Stimulated activated CD8-positive, alpha-beta memory T cell treated with anti-CD3 and anti-CD28 coated beads, Interleukin-4, amount 100 ng/mL, for 4 hours (primary cell): Measurements from ENCODE around the gene JARID2.

Experiments
- DNase-seq, 2 donors: peaks; one replicate each; pipeline ENCODE4 v3.0.0-alpha.2; 2020; ENCODE audit warnings: low read depth in 2 of 2, low spot score in 1 of 2

Gene JARID2

GRCh38 chr6:15393605-15394004 lies 147.7 kb downstream of the JARID2 start:
- no peak for DNase-seq

DNA sequence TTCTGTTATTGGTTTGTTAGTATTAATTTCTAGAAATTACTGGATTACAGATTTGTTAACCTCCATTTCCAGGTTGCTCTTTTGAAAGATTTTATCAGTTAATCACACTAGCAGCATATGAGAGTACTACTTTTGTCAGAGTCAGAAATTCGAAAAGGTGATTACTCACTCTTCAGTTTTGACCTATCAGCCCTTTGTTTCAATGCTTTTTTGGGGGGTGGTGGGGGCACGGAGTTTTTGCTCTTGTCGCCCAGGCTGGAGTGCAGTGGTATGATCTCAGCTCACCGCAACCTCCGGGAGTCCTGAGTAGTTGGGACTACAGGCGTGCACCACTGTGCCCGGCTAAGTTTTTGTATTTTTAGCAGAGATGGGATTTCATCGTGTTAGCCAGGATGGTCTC lies 149.2 kb downstream of the JARID2 start:
- DNase-seq: no peak

DNA sequence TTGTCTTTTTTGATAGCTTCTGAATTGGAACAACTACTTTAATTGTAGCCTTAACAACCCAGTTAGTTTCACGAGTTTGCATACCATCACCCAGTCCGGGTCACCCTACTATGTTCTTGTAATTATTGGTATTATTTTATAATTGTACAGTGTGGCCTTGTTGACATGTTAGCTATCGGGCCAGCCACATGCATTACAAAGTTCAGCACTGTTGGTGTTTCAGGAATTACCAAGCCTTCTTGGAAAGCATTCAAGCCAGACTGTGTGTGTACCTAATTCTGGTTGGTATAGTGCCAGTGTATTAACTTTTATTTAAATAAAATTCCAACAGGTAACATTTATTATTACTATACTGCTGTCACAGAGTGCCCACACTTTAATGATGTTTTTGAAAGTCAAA lies 150.9 kb downstream of the JARID2 start:
- DNase-seq: no peak

DNA sequence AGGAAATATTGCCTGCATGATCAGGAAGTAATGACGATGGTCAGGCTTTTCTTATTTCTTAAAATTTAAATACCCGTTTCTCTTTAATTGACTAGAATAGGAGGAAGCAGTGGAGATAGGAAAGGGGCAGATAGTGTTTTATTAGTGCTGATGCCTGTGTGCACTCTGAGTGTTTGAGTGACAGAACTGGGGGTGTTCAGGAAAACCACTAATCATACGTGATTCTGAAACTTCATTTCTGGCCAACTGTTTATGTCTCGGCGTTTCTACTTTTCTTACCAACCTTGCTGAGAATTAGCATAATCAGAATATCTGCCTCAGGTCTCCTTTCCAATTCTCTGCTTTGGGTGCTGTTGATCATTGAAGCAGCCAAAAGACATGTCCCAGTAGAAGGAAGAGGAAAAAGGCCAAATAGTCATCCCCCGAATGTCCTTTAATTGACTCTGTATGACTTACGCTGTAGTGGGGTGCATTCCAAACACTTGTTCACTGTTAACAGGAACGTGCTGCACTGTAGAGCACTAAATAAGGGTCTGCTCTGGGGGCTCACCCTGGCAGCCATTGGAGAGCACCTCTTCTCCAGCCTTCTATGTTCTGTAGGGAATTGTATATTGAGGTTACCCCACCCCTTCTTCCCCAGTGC lies 152.9 kb downstream of the JARID2 start:
- no peak for DNase-seq

DNA sequence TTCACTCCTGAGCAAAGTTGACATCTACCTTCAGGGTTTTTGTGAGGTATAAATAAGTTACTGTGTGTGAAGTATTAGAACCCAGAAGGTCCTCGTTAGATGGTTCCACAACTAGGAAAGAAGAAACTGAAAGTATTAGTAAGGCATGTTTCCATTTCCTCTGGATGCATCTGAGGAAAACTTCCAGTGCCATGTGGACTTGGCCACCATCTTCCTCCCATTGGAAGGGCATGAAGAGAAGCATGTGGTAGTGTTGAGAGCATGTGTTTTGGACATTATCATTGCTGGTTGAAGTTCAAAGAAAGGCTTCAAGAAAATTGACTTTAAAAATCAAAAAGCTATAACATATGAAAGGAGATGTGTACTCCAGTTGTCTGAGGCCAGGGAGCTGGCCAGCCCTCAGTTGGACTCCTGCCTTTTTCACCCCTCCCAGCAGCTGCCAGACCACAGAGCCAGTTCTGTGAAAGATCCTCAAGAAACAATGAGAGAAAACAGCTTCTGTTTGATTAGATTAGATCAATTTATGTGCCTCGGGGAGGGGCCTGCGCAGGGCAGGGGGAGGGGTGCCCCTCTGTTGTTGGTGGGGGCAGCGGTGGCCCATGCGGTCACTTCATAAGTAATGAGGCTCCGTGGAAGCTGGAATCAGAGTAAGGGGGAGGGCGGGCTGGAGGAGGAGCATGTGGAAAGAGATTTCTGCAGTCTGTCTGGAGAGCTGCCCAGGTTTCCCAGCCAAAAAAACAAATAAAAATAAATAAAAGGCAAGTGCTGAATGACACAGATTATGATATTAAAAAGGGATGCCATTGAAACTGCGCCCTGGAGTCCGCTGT lies 154.0 kb downstream of the JARID2 start:
- DNase-seq: no peak

- no peak for DNase-seq
Observed at GRCh38 chr6:15400572-15401004, 154.7 kb downstream of the JARID2 start.

GRCh38 chr6:15401120-15401519 lies 155.3 kb downstream of the JARID2 start:
- DNase-seq: no peak

GRCh38 chr6:15401769-15402250 lies 155.9 kb downstream of the JARID2 start:
- no peak for DNase-seq

GRCh38 chr6:15402406-15403045 lies 156.7 kb downstream of the JARID2 start:
- DNase-seq: no peak

DNA sequence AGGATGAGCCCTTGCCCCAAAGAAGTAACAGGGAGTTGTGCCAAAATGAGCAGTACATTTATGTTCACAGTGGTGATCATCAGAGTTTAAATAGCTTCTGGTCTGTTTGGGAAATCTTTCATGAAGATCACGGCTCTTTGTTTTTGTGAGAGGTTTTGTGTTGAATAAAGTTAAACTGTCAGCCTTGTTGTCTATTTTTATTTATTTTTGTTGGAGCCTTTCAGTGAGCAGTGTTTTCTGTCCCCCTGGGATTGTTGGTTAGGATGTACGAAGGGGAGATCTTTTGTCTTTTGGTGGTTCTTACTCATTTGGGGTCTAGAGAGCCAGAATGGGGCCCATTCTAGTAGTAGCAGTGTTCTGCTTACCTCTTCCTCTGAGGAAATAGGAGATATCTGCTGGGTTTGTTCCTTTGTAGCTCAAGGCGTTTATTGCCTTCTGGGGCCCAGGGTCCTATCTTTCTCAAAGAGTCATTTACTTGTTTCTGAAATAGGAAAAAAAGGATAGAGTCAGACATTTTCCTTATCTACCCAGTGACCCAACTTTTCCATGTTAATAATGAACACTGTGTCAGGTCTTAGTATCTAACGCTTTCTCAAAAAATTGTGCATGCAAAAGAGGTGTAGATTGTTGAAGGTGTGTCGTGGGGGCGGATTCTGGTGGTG lies 157.4 kb downstream of the JARID2 start:
- no peak for DNase-seq

DNA sequence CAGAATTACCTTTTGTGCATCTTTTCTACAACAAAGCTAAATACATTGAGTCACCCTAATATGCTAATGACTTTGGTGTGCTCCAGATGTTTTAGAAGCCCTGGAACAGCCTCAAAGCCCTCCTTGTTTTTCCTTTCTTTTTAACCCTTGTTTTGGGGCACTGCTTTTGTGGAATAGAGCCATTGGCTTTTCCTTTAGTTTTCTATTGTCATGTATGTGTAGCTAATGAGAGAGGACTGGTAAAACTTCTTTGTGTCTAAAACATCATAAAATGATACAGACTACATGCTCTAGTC lies 158.8 kb downstream of the JARID2 start:
- DNase-seq: no peak

DNA sequence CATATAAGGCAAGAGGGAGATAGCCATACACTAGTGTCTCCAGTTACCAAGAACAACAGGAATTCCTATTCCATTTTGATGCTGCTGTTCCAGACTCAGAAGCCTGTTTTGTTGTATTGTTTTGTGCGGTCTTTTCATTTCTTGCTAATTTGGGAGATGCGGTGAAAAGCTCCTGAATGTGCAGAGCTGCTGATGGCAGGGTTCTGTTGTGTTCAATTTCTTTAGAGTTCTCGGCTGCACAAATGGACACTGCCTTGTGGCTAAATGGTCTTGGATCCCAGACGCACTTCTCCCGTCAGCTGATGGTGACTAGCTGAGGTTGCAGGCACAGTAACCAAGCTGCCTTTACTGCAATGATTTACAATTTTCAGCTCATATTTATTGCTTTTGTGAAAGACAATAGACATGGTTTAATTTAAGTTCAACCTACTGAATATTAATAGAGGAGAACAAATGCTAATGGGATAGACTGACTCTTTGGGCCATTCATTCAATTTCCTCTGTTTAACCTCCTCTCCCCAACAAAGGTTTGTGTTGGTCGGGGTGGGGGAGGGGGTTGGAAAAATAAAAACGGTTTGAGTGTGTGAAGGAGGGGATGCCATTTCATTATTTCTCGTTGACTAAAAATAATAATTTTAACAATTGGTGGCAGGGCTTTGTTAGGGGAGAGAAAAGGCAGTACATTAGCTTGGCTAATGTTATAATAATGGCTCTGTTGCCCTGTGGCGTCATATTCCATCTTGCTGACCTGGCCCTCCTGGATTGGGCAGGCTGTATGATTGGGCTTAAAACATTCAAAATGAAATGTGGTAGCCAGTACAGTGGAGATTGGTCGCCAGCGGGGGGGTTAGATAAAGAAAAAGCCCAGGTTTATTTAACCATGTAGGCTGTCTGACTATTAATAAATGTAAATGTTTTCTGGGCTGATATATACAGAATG lies 159.5 kb downstream of the JARID2 start:
- DNase-seq: no peak

GRCh38 chr6:15406452-15406851 lies 160.6 kb downstream of the JARID2 start:
- DNase-seq: no peak

GRCh38 chr6:15408008-15408407 lies 162.1 kb downstream of the JARID2 start:
- DNase-seq: no peak

- DNase-seq: no peak
Observed at GRCh38 chr6:15408758-15409157, 162.9 kb downstream of the JARID2 start.

DNA sequence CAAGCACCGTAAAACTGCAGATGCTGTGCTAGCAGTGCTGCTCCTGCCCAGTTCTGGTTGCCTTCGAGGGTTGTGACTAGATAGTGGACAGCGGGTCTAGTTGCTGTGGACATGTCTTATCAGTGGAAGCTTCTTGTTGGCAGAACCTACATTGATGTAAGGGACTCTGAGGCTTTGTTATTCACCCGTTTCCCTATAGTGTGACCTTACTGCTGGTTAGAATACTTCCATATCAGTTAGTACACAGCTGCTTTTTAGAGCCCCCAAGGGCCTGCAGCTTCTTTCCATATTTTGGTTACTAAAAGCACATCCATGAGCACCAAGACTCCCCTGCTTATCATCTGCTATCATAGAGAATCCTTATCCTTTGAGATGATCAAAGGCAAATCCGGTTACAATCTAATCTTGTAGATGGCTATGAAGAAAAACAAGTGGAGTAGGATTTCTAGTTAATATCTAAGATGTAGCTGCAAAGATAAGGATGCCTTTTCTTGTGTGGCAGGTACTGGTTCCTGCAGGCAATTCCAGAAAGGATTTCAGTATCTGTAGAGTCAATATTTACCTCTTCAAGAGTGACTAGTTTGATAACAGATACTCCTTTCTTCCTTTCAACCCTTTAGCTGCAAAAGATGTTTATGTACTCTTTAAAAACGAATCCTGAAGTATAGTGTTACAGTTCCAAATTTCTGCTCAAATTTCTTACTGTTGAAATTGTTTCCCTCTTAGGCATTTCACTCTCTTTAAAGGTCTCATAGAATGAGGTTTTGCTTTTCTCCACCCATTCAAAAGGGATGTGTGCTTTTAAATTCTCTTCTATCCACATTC lies 163.6 kb downstream of the JARID2 start:
- DNase-seq: no peak

DNA sequence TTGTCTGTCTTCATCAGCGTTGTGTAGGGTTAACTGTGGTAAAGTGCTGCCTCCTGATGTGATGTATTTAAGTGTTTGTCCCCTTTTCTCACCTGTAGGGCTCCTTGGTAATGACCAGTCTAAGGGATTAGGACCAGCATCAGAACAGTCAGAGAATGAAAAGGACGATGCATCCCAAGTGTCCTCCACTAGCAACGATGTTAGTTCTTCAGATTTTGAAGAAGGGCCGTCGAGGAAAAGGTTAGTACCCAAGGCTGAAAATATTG lies 164.2 kb downstream of the JARID2 start:
- no peak for DNase-seq

DNA sequence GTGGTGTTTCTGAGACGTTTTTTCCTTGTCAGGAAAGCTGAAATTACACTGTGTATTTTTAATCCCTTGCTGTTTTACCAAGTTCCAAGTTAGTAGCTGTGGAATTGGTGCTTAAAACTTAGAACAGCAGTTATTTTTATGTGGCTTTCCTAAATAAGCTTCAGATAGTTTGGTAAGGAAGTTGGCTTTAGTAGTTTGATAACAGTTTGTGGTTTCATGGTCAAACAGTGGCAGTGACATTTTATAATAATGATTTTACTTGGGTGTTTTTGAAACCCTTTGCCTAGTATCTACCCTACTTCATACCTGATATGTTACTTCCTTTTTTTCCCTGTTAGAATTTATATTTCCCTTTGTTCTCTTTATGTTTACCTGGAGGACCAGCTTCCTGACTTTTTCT lies 164.9 kb downstream of the JARID2 start:
- DNase-seq: no peak

- DNase-seq: no peak
Observed at GRCh38 chr6:15411766-15412165, 165.9 kb downstream of the JARID2 start.

DNA sequence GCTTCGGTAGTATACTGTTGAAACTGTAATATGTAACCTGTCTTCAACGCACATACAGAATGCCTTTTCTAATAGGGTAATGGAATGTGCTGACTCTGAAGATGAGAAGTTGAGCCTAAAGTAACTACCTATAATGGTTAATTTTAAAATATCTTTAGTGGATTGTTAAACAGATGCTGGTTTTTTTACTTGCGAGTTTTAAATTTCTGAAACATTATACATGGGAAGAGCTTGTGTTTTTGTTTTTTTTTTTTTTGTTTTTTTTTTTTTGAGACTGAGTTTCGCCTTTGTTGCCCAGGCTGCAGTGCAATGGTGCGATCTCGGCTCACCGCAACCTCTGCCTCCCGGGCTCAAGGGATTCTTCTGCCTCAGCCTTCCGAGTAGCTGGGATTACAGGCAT lies 166.9 kb downstream of the JARID2 start:
- no peak for DNase-seq
